ENCODE data around the gene ZNF488. TPM values are rescaled to one million over a fixed set of nuclear protein-coding genes. Genes with fewer than 3 reads are reported as not detected.

The ZNF488 gene
- total and polyA plus RNA-seq, 9 donors: 1.2 to 5.2 (median 3.9) TPM

- DNase-seq: no peak
- H3K27me3 ChIP-seq (ENCODE audit: control insufficient read depth, insufficient read depth, low read length): no peaks in the 10 kb centered on the region
- no peak overlapping the region for H3K4me3 ChIP-seq (ENCODE audit: low read length)
- H3K36me3 ChIP-seq (ENCODE audit: control insufficient read depth, insufficient read depth, low read length): no peaks in the 10 kb centered on the region
- H3K4me1 ChIP-seq (ENCODE audit: control insufficient read depth, insufficient read depth, low read length): peaks cover 12% of the 10 kb centered on the region
- H3K27ac ChIP-seq (ENCODE audit: low read length): no peak overlapping the region
- 75% methylated on average over 3 of the region's 4 CpGs for WGBS (ENCODE audit: insufficient coverage)
- H3K9me3 ChIP-seq (replicated peaks; ENCODE audit: control insufficient read depth, low read depth, low read length): no peaks in the 10 kb centered on the region
These were observed 26.2 kb upstream of the ZNF488 start for GRCh38 chr10:47410271-47410670.

- H3K27me3 ChIP-seq (ENCODE audit: control insufficient read depth, insufficient read depth, low read length): no peaks in the 10 kb centered on the region
- no peaks in the 10 kb centered on the region for H3K36me3 ChIP-seq (ENCODE audit: control insufficient read depth, insufficient read depth, low read length)
- no peak for DNase-seq
- no peaks in the 10 kb centered on the region for H3K9me3 ChIP-seq (replicated peaks; ENCODE audit: control insufficient read depth, low read depth, low read length)
- H3K27ac ChIP-seq (ENCODE audit: low read length): no peak overlapping the region
- H3K4me3 ChIP-seq (ENCODE audit: low read length): no peak overlapping the region
- peaks cover 12% of the 10 kb centered on the region for H3K4me1 ChIP-seq (ENCODE audit: control insufficient read depth, insufficient read depth, low read length)
- 77% methylated on average over 2 of the region's 3 CpGs for WGBS (ENCODE audit: insufficient coverage)
These were observed 25.8 kb upstream of the ZNF488 start for GRCh38 chr10:47409866-47410256.

GRCh38 chr10:47409171-47409865 is 25.2 kb upstream of the ZNF488 start:
- Histone ChIP-seq H3K9me3 (replicated peaks; ENCODE audit: control insufficient read depth, low read depth, low read length) (no peaks in the 10 kb centered on the region), H3K27me3 (ENCODE audit: control insufficient read depth, insufficient read depth, low read length) (no peaks in the 10 kb centered on the region), H3K36me3 (ENCODE audit: control insufficient read depth, insufficient read depth, low read length) (no peaks in the 10 kb centered on the region), H3K4me3 (ENCODE audit: low read length) (no peak overlapping the region), H3K27ac (ENCODE audit: low read length) (no peak overlapping the region), H3K4me1 (ENCODE audit: control insufficient read depth, insufficient read depth, low read length) (peaks cover 12% of the 10 kb centered on the region)
- no peak for DNase-seq
- WGBS (ENCODE audit: insufficient coverage): 65% methylated on average over 12 of the region's 15 CpGs

- WGBS (ENCODE audit: insufficient coverage): no CpG with 5 or more reads among the region's 6 CpGs
- no peaks in the 10 kb centered on the region for H3K27me3 ChIP-seq (ENCODE audit: control insufficient read depth, insufficient read depth, low read length)
- no peak overlapping the region for H3K4me3 ChIP-seq (ENCODE audit: low read length)
- H3K36me3 ChIP-seq (ENCODE audit: control insufficient read depth, insufficient read depth, low read length): no peaks in the 10 kb centered on the region
- no peak for DNase-seq
- no peak overlapping the region for H3K27ac ChIP-seq (ENCODE audit: low read length)
- no peaks in the 10 kb centered on the region for H3K9me3 ChIP-seq (replicated peaks; ENCODE audit: control insufficient read depth, low read depth, low read length)
- H3K4me1 ChIP-seq (ENCODE audit: control insufficient read depth, insufficient read depth, low read length): peaks cover 19% of the 10 kb centered on the region
These were observed 24.5 kb upstream of the ZNF488 start for GRCh38 chr10:47408606-47409005.

GRCh38 chr10:47406870-47407691 is 23.0 kb upstream of the ZNF488 start:
- no peaks in the 10 kb centered on the region for H3K36me3 ChIP-seq (ENCODE audit: control insufficient read depth, insufficient read depth, low read length)
- DNase-seq: no peak
- H3K27me3 ChIP-seq (ENCODE audit: control insufficient read depth, insufficient read depth, low read length): no peaks in the 10 kb centered on the region
- no peak overlapping the region for H3K27ac ChIP-seq (ENCODE audit: low read length)
- H3K9me3 ChIP-seq (replicated peaks; ENCODE audit: control insufficient read depth, low read depth, low read length): no peaks in the 10 kb centered on the region
- no peak overlapping the region for H3K4me3 ChIP-seq (ENCODE audit: low read length)
- H3K4me1 ChIP-seq (ENCODE audit: control insufficient read depth, insufficient read depth, low read length): peaks cover 34% of the 10 kb centered on the region
- 86% methylated on average over 5 of the region's 9 CpGs for WGBS (ENCODE audit: insufficient coverage)

GRCh38 chr10:47406548-47406869 is 22.4 kb upstream of the ZNF488 start:
- peaks cover 40% of the 10 kb centered on the region for H3K4me1 ChIP-seq (ENCODE audit: control insufficient read depth, insufficient read depth, low read length)
- no peak overlapping the region for H3K27ac ChIP-seq (ENCODE audit: low read length)

GRCh38 chr10:47405857-47406547 is 21.9 kb upstream of the ZNF488 start:
- 93% methylated on average over 9 of the region's 11 CpGs for WGBS (ENCODE audit: insufficient coverage)
- peaks cover 40% of the 10 kb centered on the region for H3K4me1 ChIP-seq (ENCODE audit: control insufficient read depth, insufficient read depth, low read length)
- no peaks in the 10 kb centered on the region for H3K36me3 ChIP-seq (ENCODE audit: control insufficient read depth, insufficient read depth, low read length)
- H3K27me3 ChIP-seq (ENCODE audit: control insufficient read depth, insufficient read depth, low read length): no peaks in the 10 kb centered on the region
- H3K27ac ChIP-seq (ENCODE audit: low read length): no peak overlapping the region
- H3K4me3 ChIP-seq (ENCODE audit: low read length): no peak overlapping the region
- no peak for DNase-seq
- no peaks in the 10 kb centered on the region for H3K9me3 ChIP-seq (replicated peaks; ENCODE audit: control insufficient read depth, low read depth, low read length)

More at GRCh38 chr10:47406548-47406869, 22.4 kb upstream of the ZNF488 start:
- no peak overlapping the region for H3K4me3 ChIP-seq (ENCODE audit: low read length)
- DNase-seq: no peak
- H3K27me3 ChIP-seq (ENCODE audit: control insufficient read depth, insufficient read depth, low read length): no peaks in the 10 kb centered on the region
- WGBS (ENCODE audit: insufficient coverage): 83% methylated on average over 1 of the region's 4 CpGs
- H3K9me3 ChIP-seq (replicated peaks; ENCODE audit: control insufficient read depth, low read depth, low read length): no peaks in the 10 kb centered on the region
- no peaks in the 10 kb centered on the region for H3K36me3 ChIP-seq (ENCODE audit: control insufficient read depth, insufficient read depth, low read length)

GRCh38 chr10:47404937-47405336 is 20.8 kb upstream of the ZNF488 start:
- H3K27me3 ChIP-seq (ENCODE audit: control insufficient read depth, insufficient read depth, low read length): no peaks in the 10 kb centered on the region
- H3K9me3 ChIP-seq (replicated peaks; ENCODE audit: control insufficient read depth, low read depth, low read length): no peaks in the 10 kb centered on the region
- H3K36me3 ChIP-seq (ENCODE audit: control insufficient read depth, insufficient read depth, low read length): no peaks in the 10 kb centered on the region
- H3K4me3 ChIP-seq (ENCODE audit: low read length): no peak overlapping the region
- WGBS (ENCODE audit: insufficient coverage): 94% methylated on average over 2 of the region's 2 CpGs
- peaks cover 40% of the 10 kb centered on the region for H3K4me1 ChIP-seq (ENCODE audit: control insufficient read depth, insufficient read depth, low read length)
- DNase-seq: no peak
- H3K27ac ChIP-seq (ENCODE audit: low read length): no peak overlapping the region

- 82% methylated on average over 6 of the region's 6 CpGs for WGBS (ENCODE audit: insufficient coverage)
- H3K4me3 ChIP-seq (ENCODE audit: low read length): no peak overlapping the region
- peaks cover 37% of the 10 kb centered on the region for H3K4me1 ChIP-seq (ENCODE audit: control insufficient read depth, insufficient read depth, low read length)
- no peak for DNase-seq
- no peaks in the 10 kb centered on the region for H3K27me3 ChIP-seq (ENCODE audit: control insufficient read depth, insufficient read depth, low read length)
- H3K27ac ChIP-seq (ENCODE audit: low read length): no peak overlapping the region
- no peaks in the 10 kb centered on the region for H3K36me3 ChIP-seq (ENCODE audit: control insufficient read depth, insufficient read depth, low read length)
- no peaks in the 10 kb centered on the region for H3K9me3 ChIP-seq (replicated peaks; ENCODE audit: control insufficient read depth, low read depth, low read length)
These were observed 20.4 kb upstream of the ZNF488 start for GRCh38 chr10:47404446-47404845.

All from muscle of leg (tissue), 11 donors.